Activated naive CD8-positive, alpha-beta T cell treated with anti-CD3 and anti-CD28 coated beads, Interleukin-2, amount 50 U/mL, for 16 hours (primary cell): ENCODE data around the gene CCNG1.

ENCODE experiments used
- DNase-seq: peaks from one replicate; pipeline ENCODE4 v3.0.0-alpha.2; 2020; ENCODE audit warnings: low read depth, low spot score

The CCNG1 gene

DNA sequence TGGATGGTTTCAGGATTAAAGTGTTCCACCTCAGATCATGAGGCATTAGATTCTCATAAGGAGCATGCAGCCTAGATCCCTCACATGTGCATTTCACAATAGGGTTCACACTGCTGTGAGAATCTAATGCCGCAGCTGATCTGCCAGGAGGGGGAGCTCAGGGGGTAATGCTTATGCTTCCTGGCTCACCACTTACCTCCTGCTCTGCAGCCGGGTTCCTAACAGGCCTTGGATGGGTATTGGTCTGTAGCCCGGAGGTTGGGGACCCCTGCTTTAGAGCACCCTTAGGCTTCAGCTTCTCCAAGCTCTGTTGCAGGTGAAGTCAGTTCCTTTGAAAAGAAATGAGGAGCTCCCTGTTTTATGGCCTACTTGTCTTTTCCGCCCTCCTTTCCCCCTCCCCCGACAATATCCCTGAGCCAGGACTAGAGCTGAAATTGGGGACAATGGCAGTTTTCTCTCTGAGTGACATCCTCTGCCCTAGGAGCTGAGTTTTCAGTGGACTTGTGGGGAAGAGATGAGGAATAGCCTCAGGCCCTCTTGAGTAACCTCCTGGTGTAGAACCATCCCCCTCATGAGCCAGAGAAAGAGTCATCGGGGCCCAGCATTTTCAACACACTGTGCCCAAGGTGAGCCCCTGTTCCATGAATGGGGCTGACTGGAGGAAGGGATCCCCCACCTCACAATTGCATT is 51.8 kb downstream of the CCNG1 start:
- no peak for DNase-seq

DNA sequence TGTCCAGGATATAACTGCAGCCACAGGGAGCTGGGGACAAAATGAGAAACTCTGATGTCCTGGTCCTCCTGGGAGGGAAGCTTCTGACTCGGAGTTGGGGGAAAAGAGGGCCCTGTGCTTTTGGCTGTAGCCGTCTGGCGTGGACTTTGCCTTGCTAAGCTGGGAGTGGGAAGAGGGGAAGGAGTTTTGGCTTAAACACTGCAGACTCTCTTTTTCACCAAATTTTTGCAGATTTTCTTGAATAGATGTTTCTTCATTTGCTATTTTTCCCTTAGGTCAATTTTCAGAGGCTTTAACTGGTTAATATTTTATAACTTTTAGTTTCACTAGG is 52.3 kb downstream of the CCNG1 start:
- no peak for DNase-seq
